Skeletal muscle tissue (tissue), 4 donors: ENCODE results near the gene TMTC2. TPM values are rescaled to one million over a fixed set of nuclear protein-coding genes. Genes with fewer than 3 reads are reported as not detected.

Source experiments
- H3K27ac ChIP-seq: one replicate; pipeline ENCODE4 v1.7.0; 2013; ENCODE audit warnings: mild to moderate bottlenecking, low read depth, low read length, inconsistent platforms
- H3K27me3 ChIP-seq, 3 donors: one replicate each; pipeline ENCODE4 v1.7.0; 2013; ENCODE audit warnings: low read length in 3 of 3; ENCODE audit not compliant: control insufficient read depth in 3 of 3, insufficient read depth in 3 of 3
- H3K36me3 ChIP-seq, 3 donors: one replicate each; pipeline ENCODE4 v1.7.0; 2013; ENCODE audit warnings: low read length in 3 of 3; ENCODE audit not compliant: control insufficient read depth in 3 of 3, insufficient read depth in 3 of 3
- H3K4me1 ChIP-seq, 3 donors: one replicate each; pipeline ENCODE4 v1.7.0; 2013; ENCODE audit warnings: low read length in 3 of 3, mild to moderate bottlenecking in 3 of 3; ENCODE audit not compliant: control insufficient read depth in 3 of 3, insufficient read depth in 3 of 3
- H3K4me3 ChIP-seq, 3 donors: one replicate each; pipeline ENCODE4 v1.7.0; 2013; ENCODE audit warnings: low read length in 3 of 3
- H3K9ac ChIP-seq, 3 donors: one replicate each; pipeline ENCODE4 v1.7.0; 2013; ENCODE audit warnings: low read length in 3 of 3, mild to moderate bottlenecking in 3 of 3, moderate library complexity in 2 of 3, low read depth in 1 of 3
- H3K9me3 ChIP-seq, 3 donors: one replicate each; pipeline ENCODE4 v1.7.0; 2013; ENCODE audit warnings: low read length in 3 of 3; ENCODE audit not compliant: control insufficient read depth in 3 of 3
- total RNA-seq: library from RNA; depleted of rRNA; stranded (reverse); fragments of >200 nt; gene quantifications from one replicate; pipeline ENCODE4 v1.2.3, GENCODE V29; 2014
- donor health status: Osteomylitis.

Gene TMTC2
- total RNA-seq, 1 donor from 2014 or later: 15.7 TPM

- Histone ChIP-seq H3K36me3 (no peaks in the 10 kb centered on the region), H3K4me1 (no peaks in the 10 kb centered on the region), H3K27ac (no peak overlapping the region), H3K9me3 (no peaks in the 10 kb centered on the region), H3K9ac (no peak overlapping the region), H3K27me3 (no peaks in the 10 kb centered on the region), H3K4me3 (no peak overlapping the region)
Observed at GRCh38 chr12:83075471-83075870, 388.8 kb downstream of the TMTC2 start.

GRCh38 chr12:83077041-83077440 is 390.3 kb downstream of the TMTC2 start:
- H3K27ac ChIP-seq: no peak overlapping the region
- no peak overlapping the region for H3K9ac ChIP-seq
- H3K9me3 ChIP-seq: no peaks in the 10 kb centered on the region
- H3K27me3 ChIP-seq: no peaks in the 10 kb centered on the region
- no peaks in the 10 kb centered on the region for H3K36me3 ChIP-seq
- no peak overlapping the region for H3K4me3 ChIP-seq
- no peaks in the 10 kb centered on the region for H3K4me1 ChIP-seq

GRCh38 chr12:83082690-83083276 is 396.1 kb downstream of the TMTC2 start:
- Histone ChIP-seq H3K27ac (no peak overlapping the region), H3K9ac (no peak overlapping the region), H3K4me3 (no peak overlapping the region), H3K4me1 (no peaks in the 10 kb centered on the region), H3K36me3 (no peaks in the 10 kb centered on the region), H3K9me3 (no peaks in the 10 kb centered on the region), H3K27me3 (no peaks in the 10 kb centered on the region)

GRCh38 chr12:83083616-83084015 is 396.9 kb downstream of the TMTC2 start:
- Histone ChIP-seq H3K9me3 (no peaks in the 10 kb centered on the region), H3K4me1 (no peaks in the 10 kb centered on the region), H3K27ac (no peak overlapping the region), H3K4me3 (no peak overlapping the region), H3K9ac (no peak overlapping the region), H3K27me3 (no peaks in the 10 kb centered on the region), H3K36me3 (no peaks in the 10 kb centered on the region)

GRCh38 chr12:83084516-83085234 is 398.0 kb downstream of the TMTC2 start:
- no peak overlapping the region for H3K4me3 ChIP-seq
- H3K27ac ChIP-seq: no peak overlapping the region
- H3K27me3 ChIP-seq: no peaks in the 10 kb centered on the region
- H3K9me3 ChIP-seq: no peaks in the 10 kb centered on the region
- H3K36me3 ChIP-seq: no peaks in the 10 kb centered on the region
- H3K9ac ChIP-seq: no peak overlapping the region
- H3K4me1 ChIP-seq: no peaks in the 10 kb centered on the region

GRCh38 chr12:83086023-83086422 is 399.3 kb downstream of the TMTC2 start:
- Histone ChIP-seq H3K27me3 (no peaks in the 10 kb centered on the region), H3K4me1 (no peaks in the 10 kb centered on the region), H3K9me3 (no peaks in the 10 kb centered on the region), H3K36me3 (no peaks in the 10 kb centered on the region), H3K4me3 (no peak overlapping the region), H3K9ac (no peak overlapping the region), H3K27ac (no peak overlapping the region)

- no peaks in the 10 kb centered on the region for H3K36me3 ChIP-seq
- no peak overlapping the region for H3K4me3 ChIP-seq
- H3K27me3 ChIP-seq: no peaks in the 10 kb centered on the region
- no peaks in the 10 kb centered on the region for H3K9me3 ChIP-seq
- H3K9ac ChIP-seq: no peak overlapping the region
- no peaks in the 10 kb centered on the region for H3K4me1 ChIP-seq
- no peak overlapping the region for H3K27ac ChIP-seq
Observed at GRCh38 chr12:83089575-83089974, 402.9 kb downstream of the TMTC2 start.

- H3K27me3 ChIP-seq: no peaks in the 10 kb centered on the region
- H3K9ac ChIP-seq: no peak overlapping the region
- H3K4me1 ChIP-seq: no peaks in the 10 kb centered on the region
- H3K27ac ChIP-seq: no peak overlapping the region
- no peaks in the 10 kb centered on the region for H3K9me3 ChIP-seq
- no peak overlapping the region for H3K4me3 ChIP-seq
- H3K36me3 ChIP-seq: no peaks in the 10 kb centered on the region
Observed at GRCh38 chr12:83092129-83092528, 405.4 kb downstream of the TMTC2 start.

GRCh38 chr12:83092606-83093005 is 405.9 kb downstream of the TMTC2 start:
- no peaks in the 10 kb centered on the region for H3K36me3 ChIP-seq
- no peaks in the 10 kb centered on the region for H3K4me1 ChIP-seq
- no peak overlapping the region for H3K27ac ChIP-seq
- no peaks in the 10 kb centered on the region for H3K9me3 ChIP-seq
- H3K4me3 ChIP-seq: no peak overlapping the region
- H3K27me3 ChIP-seq: no peaks in the 10 kb centered on the region
- H3K9ac ChIP-seq: no peak overlapping the region

- Histone ChIP-seq H3K9me3 (no peaks in the 10 kb centered on the region), H3K27ac (no peak overlapping the region), H3K27me3 (no peaks in the 10 kb centered on the region), H3K4me1 (no peaks in the 10 kb centered on the region), H3K4me3 (no peak overlapping the region), H3K9ac (no peak overlapping the region), H3K36me3 (no peaks in the 10 kb centered on the region)
Observed at GRCh38 chr12:83093426-83093825, 406.7 kb downstream of the TMTC2 start.
